AG04449 (cell line): ENCODE measurements around the gene GALNTL6.
"Not testable (repeated sequence)": the region's sequence is repeated elsewhere in the genome, so short reads cannot be mapped to it uniquely, and the experiment has no call there.

Experiments used
- CTCF ChIA-PET: fragments of 350-600 bp; formaldehyde crosslinking; extraction: SDS; loops from one replicate; lab custom pipeline; 2021; ENCODE audit warnings: antibody characterized with exemption; lab: Yijun Ruan, JAX
- POLR2A ChIA-PET: fragments of 400-600, 350-600 bp; formaldehyde crosslinking; extraction: SDS; loops from one replicate; lab custom pipeline; 2020; ENCODE audit warnings: antibody characterized with exemption, inconsistent platforms; lab: Yijun Ruan, JAX
- DNase-seq: peaks from one replicate; pipeline ENCODE4 v3.0.0-alpha.2; 2010; ENCODE audit warnings: low read depth, low spot score
- H3K4me3 ChIP-seq: 2 replicates; pipeline ENCODE4 v1.5.1; 2011; ENCODE audit warnings: low read depth, mild to moderate bottlenecking, control low read depth, low read length
- TF ChIP-seq, protein P1 (sequence below): IDR thresholded peaks from one replicate; pipeline ENCODE4 v1.5.1; 2011; ENCODE audit warnings: mild to moderate bottlenecking, moderate library complexity, low read length, control low read depth, inconsistent platforms; ENCODE audit not compliant: insufficient read depth; ENCODE audit errors: missing control alignments

The GALNTL6 gene

DNA sequence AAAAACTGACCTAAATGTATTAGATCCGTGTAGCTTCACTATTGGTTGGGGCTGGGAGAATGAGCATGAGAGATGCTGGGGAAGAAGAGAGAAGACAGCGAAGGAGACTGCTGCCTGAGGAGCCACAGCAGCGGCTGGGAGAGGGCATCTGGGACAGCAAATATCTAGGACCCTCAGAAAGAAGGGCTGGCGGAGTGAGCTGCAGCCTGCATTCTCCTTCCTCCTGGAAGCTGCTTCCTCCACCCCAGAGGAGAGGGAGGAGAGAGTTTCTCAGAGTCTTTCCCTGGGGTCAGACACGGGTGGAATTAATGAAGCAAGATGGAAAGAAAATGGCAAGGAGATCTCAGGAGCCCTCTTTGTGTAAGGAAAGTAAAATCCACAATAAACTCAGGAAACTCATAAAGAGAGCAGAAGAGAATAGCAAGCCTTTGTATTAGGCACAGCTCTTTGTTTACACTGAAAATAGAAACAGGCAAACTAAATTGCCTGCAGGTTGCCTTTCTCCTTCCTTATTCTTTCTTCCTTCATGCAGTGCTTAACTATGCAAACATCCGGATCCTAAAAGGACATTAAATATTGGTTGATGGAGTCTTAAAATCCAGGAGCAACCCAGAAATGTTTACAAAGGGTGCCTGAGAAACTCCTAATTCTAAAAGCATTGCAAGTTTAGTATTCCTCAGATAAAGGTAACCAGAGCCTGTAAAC, 1225.1 kb downstream of the GALNTL6 start:
- no peak for DNase-seq
- ChIA-PET POLR2A (no interaction called here), CTCF (interaction anchor here (1.1 to 2.5 kb wide), 4 partner anchors 11 to 219 kb away, joined by 3 to 9 read pairs (median 6); no protein-coding TSS in a partner anchor)
- H3K4me3 ChIP-seq, result no peak overlapping the region
- TF ChIP-seq, protein P1, sequence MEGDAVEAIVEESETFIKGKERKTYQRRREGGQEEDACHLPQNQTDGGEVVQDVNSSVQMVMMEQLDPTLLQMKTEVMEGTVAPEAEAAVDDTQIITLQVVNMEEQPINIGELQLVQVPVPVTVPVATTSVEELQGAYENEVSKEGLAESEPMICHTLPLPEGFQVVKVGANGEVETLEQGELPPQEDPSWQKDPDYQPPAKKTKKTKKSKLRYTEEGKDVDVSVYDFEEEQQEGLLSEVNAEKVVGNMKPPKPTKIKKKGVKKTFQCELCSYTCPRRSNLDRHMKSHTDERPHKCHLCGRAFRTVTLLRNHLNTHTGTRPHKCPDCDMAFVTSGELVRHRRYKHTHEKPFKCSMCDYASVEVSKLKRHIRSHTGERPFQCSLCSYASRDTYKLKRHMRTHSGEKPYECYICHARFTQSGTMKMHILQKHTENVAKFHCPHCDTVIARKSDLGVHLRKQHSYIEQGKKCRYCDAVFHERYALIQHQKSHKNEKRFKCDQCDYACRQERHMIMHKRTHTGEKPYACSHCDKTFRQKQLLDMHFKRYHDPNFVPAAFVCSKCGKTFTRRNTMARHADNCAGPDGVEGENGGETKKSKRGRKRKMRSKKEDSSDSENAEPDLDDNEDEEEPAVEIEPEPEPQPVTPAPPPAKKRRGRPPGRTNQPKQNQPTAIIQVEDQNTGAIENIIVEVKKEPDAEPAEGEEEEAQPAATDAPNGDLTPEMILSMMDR, result no peak

DNA sequence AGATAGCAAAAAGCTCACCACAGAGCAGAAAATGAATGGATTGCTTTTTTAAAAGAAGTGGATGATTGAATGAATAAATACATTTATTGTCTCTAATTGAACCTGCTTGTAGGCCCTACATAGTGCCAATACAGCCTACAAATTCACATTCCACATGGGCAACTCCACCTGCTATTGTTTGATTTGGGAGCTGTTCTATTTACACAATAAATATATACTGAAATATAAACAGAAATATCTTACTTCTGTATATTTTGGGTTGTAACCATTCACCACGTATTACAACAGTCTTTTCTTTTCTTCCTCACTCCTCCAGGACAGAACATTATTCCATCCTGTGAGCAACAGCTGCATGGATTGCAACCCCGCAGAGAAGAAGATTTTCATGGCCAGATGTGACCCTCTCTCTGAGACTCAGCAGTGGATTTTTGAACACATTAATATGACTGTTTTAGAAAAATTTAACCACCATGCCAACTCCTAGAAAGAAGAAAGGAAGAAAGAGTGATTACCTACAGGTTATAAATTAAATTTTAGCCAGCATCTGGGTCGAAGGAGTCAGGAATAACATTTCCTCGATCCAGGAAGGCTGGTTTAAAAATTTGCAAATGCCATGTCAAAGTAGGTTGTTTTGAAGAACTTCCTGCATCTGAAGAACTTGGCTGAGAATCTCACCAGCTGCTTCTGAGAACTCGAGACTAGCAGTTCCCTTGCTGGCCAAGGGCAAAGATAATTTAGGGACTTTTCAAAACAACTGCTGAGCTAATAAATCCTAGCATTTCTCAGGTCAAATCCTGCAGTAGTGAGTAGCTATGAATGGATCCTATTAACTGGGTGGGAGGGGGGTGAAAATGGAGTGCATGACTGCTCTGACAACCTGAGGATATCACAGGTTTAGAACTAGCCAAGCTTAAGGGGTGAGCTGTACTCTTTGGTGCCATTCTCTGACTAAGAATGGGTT, 1226.7 kb downstream of the GALNTL6 start:
- POLR2A ChIA-PET, result interaction anchor here (0.5 kb wide), 1 partner anchor 238 kb away, joined by 4 read pairs; no protein-coding TSS in a partner anchor
- TF ChIP-seq, protein P1, result no peak
- CTCF ChIA-PET, result interaction anchor here (1.2 to 1.3 kb wide), 2 partner anchors 26 to 217 kb away, joined by 3 to 4 read pairs; no protein-coding TSS in a partner anchor
- no peak for DNase-seq
- no peak overlapping the region for H3K4me3 ChIP-seq

DNA sequence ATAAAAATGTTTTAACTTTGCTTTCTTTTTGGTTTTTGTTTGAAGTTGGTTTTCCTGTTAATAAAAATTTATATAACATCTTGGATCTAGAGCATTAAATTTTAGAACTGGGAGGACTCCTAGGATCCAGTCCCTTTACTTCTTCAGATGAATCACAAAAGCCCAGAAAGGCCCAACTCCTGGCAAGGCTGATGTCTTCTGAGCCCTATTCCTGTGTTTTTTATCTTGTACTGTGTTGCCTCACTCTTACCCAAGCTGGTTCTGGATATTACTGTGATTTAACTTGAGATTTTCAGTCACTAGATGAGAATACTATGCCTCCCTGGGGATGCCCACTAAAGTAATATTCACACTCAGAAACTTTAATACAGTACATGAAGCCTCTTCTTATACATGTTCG, 1228.3 kb downstream of the GALNTL6 start:
- POLR2A ChIA-PET, result no interaction called here
- TF ChIP-seq, protein P1, result no peak
- no peak for DNase-seq
- CTCF ChIA-PET, result interaction anchor here (0.8 kb wide), 1 partner anchor 28 kb away, joined by 3 read pairs; no protein-coding TSS in a partner anchor
- no peak overlapping the region for H3K4me3 ChIP-seq

DNA sequence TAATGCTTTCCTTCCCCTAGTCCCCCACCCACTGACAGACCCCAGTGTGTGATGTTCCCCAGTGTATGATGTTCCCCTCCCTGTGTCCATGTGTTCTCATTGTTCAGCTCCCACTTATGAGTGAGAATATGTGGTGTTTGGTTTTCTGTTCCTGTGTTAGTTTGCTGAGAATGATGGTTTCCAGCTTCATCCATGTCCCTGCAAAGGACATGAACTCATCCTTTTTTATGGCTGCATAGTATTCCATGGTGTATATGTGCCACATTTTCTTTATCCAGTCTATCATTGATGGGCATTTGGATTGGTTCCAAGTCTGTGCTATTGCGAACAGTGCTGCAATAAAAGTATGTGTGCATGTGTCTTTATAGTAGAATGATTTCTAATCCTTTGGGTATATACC, 1228.9 kb downstream of the GALNTL6 start:
- DNase-seq, POLR2A ChIA-PET, H3K4me3 ChIP-seq: not testable (repeated sequence)
- CTCF ChIA-PET, result interaction anchor here (0.8 kb wide), 1 partner anchor 28 kb away, joined by 3 read pairs; no protein-coding TSS in a partner anchor

DNA sequence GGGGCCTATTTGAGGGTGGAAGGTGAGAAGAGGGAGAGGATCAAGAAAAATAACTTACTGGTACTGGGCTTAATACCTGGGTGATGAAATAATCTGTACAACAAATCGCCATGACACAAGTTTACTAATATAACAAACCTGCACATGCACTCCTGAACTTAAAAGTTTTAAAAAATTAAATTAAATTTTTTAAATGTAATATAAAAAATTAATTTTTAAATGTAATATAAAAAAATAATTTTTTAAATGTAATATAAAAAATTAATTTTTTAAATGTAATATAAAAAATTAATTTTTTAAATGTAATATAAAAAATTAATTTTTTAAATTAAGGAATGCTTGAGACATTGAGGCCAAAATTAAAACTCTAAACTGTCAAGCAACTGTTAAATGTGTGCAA, 1231.1 kb downstream of the GALNTL6 start:
- POLR2A ChIA-PET, result no interaction called here
- DNase-seq, result no peak
- CTCF ChIA-PET, result interaction anchor here (1.5 kb wide), 1 partner anchor 213 kb away, joined by 5 read pairs; no protein-coding TSS in a partner anchor
- TF ChIP-seq, protein P1, result no peak
- H3K4me3 ChIP-seq, result no peak overlapping the region

DNA sequence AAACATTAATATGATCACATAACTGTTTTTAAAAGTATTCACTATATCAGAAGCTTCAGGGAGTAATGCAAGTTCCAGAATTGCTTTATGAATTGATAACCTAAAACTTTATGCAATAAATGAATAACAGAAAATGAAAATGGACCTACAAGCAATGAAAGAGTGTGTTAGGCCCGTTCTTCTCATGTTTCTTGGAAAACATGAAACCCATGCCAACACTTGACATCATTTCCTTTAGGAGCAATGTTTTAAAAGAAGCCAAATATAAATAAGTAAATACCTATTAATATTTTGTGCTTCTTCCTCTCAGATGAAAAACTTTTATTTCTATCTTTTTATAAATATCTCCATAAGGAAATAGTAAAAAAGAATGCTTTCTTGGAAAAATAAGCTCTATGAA, 1232.4 kb downstream of the GALNTL6 start:
- DNase-seq, result no peak

More for the DNA sequence above, 1232.4 kb downstream of the GALNTL6 start:
- ChIA-PET POLR2A (no interaction called here), CTCF (interaction anchor here (1.1 to 1.5 kb wide), 2 partner anchors 21 to 212 kb away, joined by 3 to 5 read pairs; no protein-coding TSS in a partner anchor)
- TF ChIP-seq, protein P1, result no peak
- H3K4me3 ChIP-seq, result no peak overlapping the region
